Neural progenitor cell (in vitro differentiated cells): ENCODE data around the gene PTPRCAP.

Experiments
- EZH2 ChIP-seq: fragments of 200-600 bp; sonication (generic); IDR thresholded peaks from 2 replicates; pipeline ENCODE4 v1.6.1; 2017; ENCODE audit warnings: antibody characterized with exemption, mild to moderate bottlenecking, moderate library complexity
- TF ChIP-seq, protein P1 (sequence below): fragments of 200-600 bp; sonication (generic); IDR thresholded peaks from 2 replicates; pipeline ENCODE4 v1.5.1; 2017; ENCODE audit warnings: antibody characterized with exemption, mild to moderate bottlenecking

DNA sequence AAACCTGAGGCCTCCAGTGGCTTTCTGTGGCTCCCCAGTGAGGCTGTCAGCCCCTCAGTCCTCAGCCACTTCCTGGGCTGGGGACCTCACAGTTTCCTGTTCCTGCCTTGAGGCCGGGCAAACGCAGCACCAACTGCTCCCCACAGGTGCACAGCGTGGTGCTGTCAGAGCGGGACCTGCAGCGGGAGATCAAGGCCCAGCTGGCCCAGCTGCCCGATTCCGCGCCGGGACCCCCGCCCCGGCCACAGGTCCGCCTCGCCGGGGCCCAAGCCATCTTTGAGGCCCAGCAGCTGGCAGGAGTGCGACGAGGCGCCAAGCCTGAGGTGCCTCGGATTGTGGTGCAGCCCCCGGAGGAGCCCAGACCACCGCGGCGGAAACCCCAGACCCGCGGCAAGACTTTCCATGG, 28.2 kb downstream of the PTPRCAP start:
- TF ChIP-seq EZH2 = no peak
- TF ChIP-seq, protein P1, sequence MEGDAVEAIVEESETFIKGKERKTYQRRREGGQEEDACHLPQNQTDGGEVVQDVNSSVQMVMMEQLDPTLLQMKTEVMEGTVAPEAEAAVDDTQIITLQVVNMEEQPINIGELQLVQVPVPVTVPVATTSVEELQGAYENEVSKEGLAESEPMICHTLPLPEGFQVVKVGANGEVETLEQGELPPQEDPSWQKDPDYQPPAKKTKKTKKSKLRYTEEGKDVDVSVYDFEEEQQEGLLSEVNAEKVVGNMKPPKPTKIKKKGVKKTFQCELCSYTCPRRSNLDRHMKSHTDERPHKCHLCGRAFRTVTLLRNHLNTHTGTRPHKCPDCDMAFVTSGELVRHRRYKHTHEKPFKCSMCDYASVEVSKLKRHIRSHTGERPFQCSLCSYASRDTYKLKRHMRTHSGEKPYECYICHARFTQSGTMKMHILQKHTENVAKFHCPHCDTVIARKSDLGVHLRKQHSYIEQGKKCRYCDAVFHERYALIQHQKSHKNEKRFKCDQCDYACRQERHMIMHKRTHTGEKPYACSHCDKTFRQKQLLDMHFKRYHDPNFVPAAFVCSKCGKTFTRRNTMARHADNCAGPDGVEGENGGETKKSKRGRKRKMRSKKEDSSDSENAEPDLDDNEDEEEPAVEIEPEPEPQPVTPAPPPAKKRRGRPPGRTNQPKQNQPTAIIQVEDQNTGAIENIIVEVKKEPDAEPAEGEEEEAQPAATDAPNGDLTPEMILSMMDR = no peak
